ENCODE measurements around the gene SMIM21.

- TF ChIP-seq CTCF (conservative IDR thresholded peaks at IDR 0.05), result no peak
- no peak for TF ChIP-seq ZFX (IDR thresholded peaks at IDR 0.05)
Measured at GRCh38 chr18:75375341-75375740, 52.2 kb downstream of the SMIM21 start.

Measured in C4-2B (cell line).